Heart right ventricle (tissue), 16 donors: ENCODE measurements around the gene BNIPL. TPM values are rescaled to one million over a fixed set of nuclear protein-coding genes. Genes with fewer than 3 reads are reported as not detected.

Source experiments
- ATAC-seq, 8 donors: fragments of 200-7000 bp; cut with Tn5 transposase; one replicate each; pipeline ENCODE4 v1.9.1; 2020; ENCODE audit warnings: mild to moderate bottlenecking in 8 of 8, moderate library complexity in 8 of 8, moderate number of reproducible peaks in 1 of 8
- DNase-seq, 2 donors: peaks; one replicate each; pipeline ENCODE4 v3.0.0-alpha.2; 2020
- H3K27ac ChIP-seq, 10 donors: fragments of 200-600 bp; sonication (generic) in 2 of 10; one replicate each; pipeline versions ENCODE4 v1.5.0 to v1.8.0; 2020 to 2022; ENCODE audit warnings: mild to moderate bottlenecking in 3 of 10
- H3K27me3 ChIP-seq, 7 donors: fragments of 200-600 bp; one replicate each; pipeline ENCODE4 v1.8.0; 2021 to 2022; ENCODE audit warnings: mild to moderate bottlenecking in 2 of 7
- H3K36me3 ChIP-seq, 9 donors: fragments of 200-600 bp; sonication (generic) in 1 of 9; one replicate each; pipeline versions ENCODE4 v1.5.0 to v1.8.0; 2020 to 2022; ENCODE audit warnings: mild to moderate bottlenecking in 2 of 9
- H3K4me1 ChIP-seq, 9 donors: fragments of 200-600 bp; sonication (generic) in 1 of 9; one replicate each; pipeline versions ENCODE4 v1.5.0 to v1.8.0; 2020 to 2022; ENCODE audit warnings: mild to moderate bottlenecking in 4 of 9
- H3K4me3 ChIP-seq, 10 donors: fragments of 200-600 bp; sonication (generic) in 2 of 10; one replicate each; pipeline versions ENCODE4 v1.5.0 to v1.8.0; 2020 to 2022; ENCODE audit warnings: mild to moderate bottlenecking in 7 of 10, moderate library complexity in 2 of 10
- H3K9me3 ChIP-seq, 11 donors: fragments of 200-600 bp in 10 of 11; sonication (generic) in 2 of 11; one replicate each; pipeline versions ENCODE4 v1.5.0 to v1.8.0; 2013 to 2022; ENCODE audit warnings: mild to moderate bottlenecking in 2 of 11, control low read depth in 1 of 11, moderate library complexity in 1 of 11
- WGBS, 2 donors: extraction: QIAGEN DNeasy Blood & Tissue Kit; methylation state at CpG; one replicate each; pipeline ENCODE4 v1.1.7; 2013; ENCODE audit warnings: inconsistent platforms in 1 of 2; 5-methylcytosine and 5-hydroxymethylcytosine counted together
- intact Hi-C, 10 donors: fragments of 100-400 bp; cut with DNase I; formaldehyde crosslinking; loops; one replicate each; pipeline versions ENCODE4 v1.11.1 to v1.14.2; 2022
- polyA plus RNA-seq, 2 donors: library from polyadenylated mRNA; stranded (reverse); fragments of 200-250 nt; gene quantifications; one replicate each; pipeline ENCODE4 v1.2.3, GENCODE V29; 2013
- total RNA-seq, 10 donors: library from RNA; stranded (reverse); fragmentation: NEBNext Ultra II Directional in 3 of 10; extraction: Animal tissue kit (Norgen Biotek cat#: 25700) in 3 of 10; gene quantifications; one replicate each; pipeline versions ENCODE4 v1.2.1 to v1.2.4, GENCODE V29; 2021 to 2023
- TF ChIP-seq, protein P1 (sequence below), 9 donors: fragments of 200-600 bp; sonication (generic) in 2 of 9; IDR thresholded peaks; one replicate each; pipeline versions ENCODE4 v1.5.0 to v1.8.0; 2021 to 2022; ENCODE audit warnings: antibody characterized with exemption in 9 of 9, mild to moderate bottlenecking in 5 of 9, moderate library complexity in 1 of 9
- donor health status: Arrhythmogenic right ventricular cardiomyopathy.
- donor health status: ischemic (EF 13 %, LVEDD 7.1; RV severe dilation, severe dysfunction).
- donor health status: healthy with polysubstance abuse.
- donor health status: DM: no; HTN: yes; CAD: no.
- donor health status: DM: no; HTN: no; CAD: no.
- donor health status: ischemic (EF 25% LVEDD 6.9; RV normal size, moderate dysfunction).
- donor health status: ischemic (EF 25% LVEDD 5.7; RV mildly dilated, moderate dysfunction).
- donor health status: healthy.
- donor health status: DM: yes; HTN: yes; CAD: no.
- donor health status: Ischemic cardiomyopathy.
- donor health status: ischemic (EF 35%, LVEDD 5.7; RV mildly dilated, moderate dysfunction).
- donor health status: nonischemic (EF 11% LVEDD 7.7; RV severe dilation, severe dysfunction).
- donor health status: DM: yes; HTN: yes; CAD: no.
- donor health status: PGD.
- donor health status: ischemic (EF 29% LVEDD 5.4; RV normal size, mild dysfunction).
- donor health status: nonischemic (EF 23%, LVEDD 6.1; RV moderate dilation, normal function).

BNIPL gene
- total and polyA plus RNA-seq, 12 donors: 0.06 to 1.8 (median 0.32) TPM

DNA sequence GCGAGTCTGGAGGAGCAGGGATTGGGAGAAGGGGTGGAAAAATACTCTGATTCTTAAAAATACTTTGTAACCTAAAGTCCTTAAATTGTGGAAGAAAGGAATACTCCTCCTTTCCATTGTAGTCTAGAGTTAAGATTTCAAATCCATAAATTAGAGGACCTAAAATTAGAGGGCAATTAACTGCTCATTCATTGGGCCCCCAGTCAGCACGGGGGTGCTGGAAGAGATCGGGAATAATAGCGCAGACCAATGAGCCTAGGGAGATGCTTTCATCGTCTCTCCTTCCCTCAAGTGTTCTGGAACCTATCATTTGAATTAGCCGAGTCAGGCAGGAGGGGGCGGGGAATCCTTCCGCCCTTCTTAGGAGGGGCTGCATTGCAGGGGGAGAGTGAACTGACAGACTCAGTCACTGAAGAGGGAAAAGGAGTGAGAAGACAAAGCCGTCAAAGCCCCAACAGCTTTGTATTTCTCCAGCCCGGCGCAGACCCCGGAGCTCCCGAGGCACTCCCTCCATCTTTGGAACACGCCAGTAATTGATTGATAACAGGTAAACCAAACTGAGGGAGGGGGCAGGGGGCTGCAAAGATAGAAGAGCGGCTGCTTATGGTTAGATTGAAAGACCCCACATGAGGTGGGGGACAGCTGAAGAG is 23.7 kb downstream of the BNIPL start, which contains the start of gene MLLT11:
Gene MLLT11 (plus strand): TSS at position 391 of the 650 bp plus-strand sequence. CDS start 6,828 bp downstream, outside the sequence.
- Histone ChIP-seq H3K4me3 (peak within 1 kb of the TSS; percentile 47 to 93 (median 79)), H3K27me3 (no peaks in the 10 kb centered on the region), H3K36me3 (peaks cover 0 to 23% (median 6%) of the 10 kb centered on the region in 9 donors), H3K9me3 (no peaks in the 10 kb centered on the region), H3K4me1 (peaks cover 16 to 61% (median 39%) of the 10 kb centered on the region in 9 donors), H3K27ac (peak within 1 kb of the TSS; percentile 80 to 100 (median 97))
- peak; percentile 39 to 72 (median 60) for ATAC-seq
- DNase-seq: peak; percentile 27 to 68
- WGBS, 2 donors: 1 to 4% methylated on average over 15 of the region's 15 CpGs
- TF ChIP-seq, protein P1, sequence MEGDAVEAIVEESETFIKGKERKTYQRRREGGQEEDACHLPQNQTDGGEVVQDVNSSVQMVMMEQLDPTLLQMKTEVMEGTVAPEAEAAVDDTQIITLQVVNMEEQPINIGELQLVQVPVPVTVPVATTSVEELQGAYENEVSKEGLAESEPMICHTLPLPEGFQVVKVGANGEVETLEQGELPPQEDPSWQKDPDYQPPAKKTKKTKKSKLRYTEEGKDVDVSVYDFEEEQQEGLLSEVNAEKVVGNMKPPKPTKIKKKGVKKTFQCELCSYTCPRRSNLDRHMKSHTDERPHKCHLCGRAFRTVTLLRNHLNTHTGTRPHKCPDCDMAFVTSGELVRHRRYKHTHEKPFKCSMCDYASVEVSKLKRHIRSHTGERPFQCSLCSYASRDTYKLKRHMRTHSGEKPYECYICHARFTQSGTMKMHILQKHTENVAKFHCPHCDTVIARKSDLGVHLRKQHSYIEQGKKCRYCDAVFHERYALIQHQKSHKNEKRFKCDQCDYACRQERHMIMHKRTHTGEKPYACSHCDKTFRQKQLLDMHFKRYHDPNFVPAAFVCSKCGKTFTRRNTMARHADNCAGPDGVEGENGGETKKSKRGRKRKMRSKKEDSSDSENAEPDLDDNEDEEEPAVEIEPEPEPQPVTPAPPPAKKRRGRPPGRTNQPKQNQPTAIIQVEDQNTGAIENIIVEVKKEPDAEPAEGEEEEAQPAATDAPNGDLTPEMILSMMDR (IDR thresholded peaks at IDR 0.05): no peak
- intact Hi-C loops: loop anchor here in 2 of 10 donors (1.0 to 5.0 kb wide), 2 partner anchors 10 to 53 kb away; partner anchors contain the start of genes GABPB2 (in 1 of the 2), MINDY1 (in 1 of the 2) and PRUNE1 (in 1 of the 2)

DNA sequence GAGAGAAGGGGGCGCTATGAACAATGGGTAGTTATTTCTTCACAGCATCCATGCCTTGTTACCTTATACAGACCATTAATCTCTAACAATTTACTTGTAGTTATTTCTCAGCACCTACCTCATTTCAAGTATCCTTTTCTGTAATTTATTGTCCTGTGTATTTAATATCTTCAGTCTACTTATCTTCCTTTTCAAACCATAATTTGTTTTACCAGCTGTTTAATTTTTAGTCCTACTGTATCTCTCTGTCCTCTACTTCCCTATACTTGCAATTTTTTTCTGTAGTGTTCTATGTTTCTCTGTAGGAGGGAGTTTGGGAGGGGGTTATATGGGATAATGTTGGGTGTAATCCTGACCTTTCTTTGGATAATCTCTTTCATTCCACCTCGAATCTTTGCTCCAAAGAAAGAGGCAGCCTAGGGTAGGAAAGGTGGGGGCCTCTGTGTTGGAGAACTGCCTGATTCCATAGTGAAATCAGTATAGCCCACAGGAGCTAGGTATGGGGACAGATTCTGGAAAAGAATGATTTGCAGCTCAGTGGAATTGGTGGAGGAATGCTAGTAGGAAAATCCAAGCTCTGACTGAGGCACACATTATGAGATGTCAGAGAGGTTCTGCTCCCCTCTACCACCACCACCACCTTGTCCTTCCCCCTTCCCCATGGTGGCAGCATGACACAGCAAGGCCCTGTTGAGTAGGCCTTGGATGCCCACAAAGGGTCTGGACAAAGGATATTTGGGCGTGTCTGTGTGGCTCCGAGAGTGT is 24.5 kb downstream of the BNIPL start:
- DNase-seq: no peak
- WGBS, 2 donors: 49 to 59% methylated on average over 4 of the region's 4 CpGs
- no peak for ATAC-seq
- Histone ChIP-seq H3K27me3 (no peaks in the 10 kb centered on the region), H3K4me3 (peak overlapping the region; percentile 47 to 93 (median 79)), H3K4me1 (peaks cover 13 to 54% (median 33%) of the 10 kb centered on the region in 9 donors), H3K36me3 (peaks cover 0 to 16% (median 0%) of the 10 kb centered on the region in 9 donors), H3K9me3 (no peaks in the 10 kb centered on the region), H3K27ac (peak overlapping the region in 9 of 10 donors; percentile 87 to 100 (median 97))
- intact Hi-C loops: loop anchor here in 2 of 10 donors (1.0 to 5.0 kb wide), 2 partner anchors 9 to 54 kb away; partner anchors contain the start of genes GABPB2 (in 1 of the 2), MINDY1 (in 1 of the 2) and PRUNE1 (in 1 of the 2)
- TF ChIP-seq, protein P1 (IDR thresholded peaks at IDR 0.05): no peak

DNA sequence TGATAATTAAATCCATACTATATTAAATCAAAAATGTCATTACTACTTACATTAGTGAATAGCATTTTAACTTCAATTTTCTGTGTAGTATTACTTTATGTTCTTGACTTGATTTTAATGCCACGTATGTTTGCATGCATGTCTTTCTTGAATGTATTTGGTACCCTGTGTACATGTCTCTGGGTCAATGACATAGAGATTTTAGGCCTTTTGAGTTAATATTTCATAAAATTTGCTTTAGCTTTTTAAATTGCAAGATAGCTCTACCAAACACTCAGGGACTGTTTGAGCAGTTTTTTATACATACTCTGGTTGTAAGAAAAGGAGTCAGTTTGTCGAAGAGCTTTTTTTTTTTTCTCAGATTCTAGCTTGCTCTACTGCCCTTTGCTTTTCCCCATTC is 25.3 kb downstream of the BNIPL start:
- DNase-seq: no peak
- intact Hi-C loops: loop anchor here in 1 of 10 donors (5.0 kb wide), 1 partner anchor 54 kb away; the partner anchor contains the start of genes MINDY1 and PRUNE1
- peak overlapping the region in 5 of 10 donors; percentile 97 to 99 (median 97) for H3K27ac ChIP-seq
- H3K9me3 ChIP-seq: no peaks in the 10 kb centered on the region
- H3K36me3 ChIP-seq: peaks cover 0 to 7% (median 0%) of the 10 kb centered on the region in 9 donors
- H3K4me3 ChIP-seq: peak overlapping the region in 6 of 10 donors; percentile 77 to 93 (median 86)
- WGBS, 2 donors: 70 to 85% methylated on average over 2 of the region's 2 CpGs
- TF ChIP-seq, protein P1 (IDR thresholded peaks at IDR 0.05): no peak
- ATAC-seq: no peak
- H3K27me3 ChIP-seq: no peaks in the 10 kb centered on the region
- H3K4me1 ChIP-seq: peaks cover 8 to 45% (median 24%) of the 10 kb centered on the region in 9 donors
